ENCODE measurements around the gene WWOX.

DNA sequence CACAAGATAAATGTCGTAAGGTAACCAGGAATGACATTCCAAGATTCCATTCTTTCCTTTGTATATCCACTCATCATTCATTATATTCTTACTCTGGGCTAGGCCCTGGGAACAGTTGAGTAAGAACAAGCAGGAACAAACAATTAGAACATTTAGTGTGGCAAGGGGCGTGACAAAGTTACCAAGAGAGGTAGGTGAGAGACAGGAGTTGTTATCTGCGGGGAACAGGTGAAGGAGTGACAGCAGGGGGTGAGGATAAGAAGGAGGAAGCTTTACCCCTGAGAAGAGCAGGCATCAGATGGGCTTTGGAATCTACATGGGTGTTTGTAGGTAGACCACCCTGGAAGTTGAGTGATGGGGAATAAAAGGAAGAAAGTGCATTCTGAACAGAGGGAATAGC is 568.9 kb downstream of the WWOX start:
- no peak for TF ChIP-seq POLR2A (IDR thresholded peaks at IDR 0.05; ENCODE audit: low read depth, low read length)
- TF ChIP-seq, protein P1, sequence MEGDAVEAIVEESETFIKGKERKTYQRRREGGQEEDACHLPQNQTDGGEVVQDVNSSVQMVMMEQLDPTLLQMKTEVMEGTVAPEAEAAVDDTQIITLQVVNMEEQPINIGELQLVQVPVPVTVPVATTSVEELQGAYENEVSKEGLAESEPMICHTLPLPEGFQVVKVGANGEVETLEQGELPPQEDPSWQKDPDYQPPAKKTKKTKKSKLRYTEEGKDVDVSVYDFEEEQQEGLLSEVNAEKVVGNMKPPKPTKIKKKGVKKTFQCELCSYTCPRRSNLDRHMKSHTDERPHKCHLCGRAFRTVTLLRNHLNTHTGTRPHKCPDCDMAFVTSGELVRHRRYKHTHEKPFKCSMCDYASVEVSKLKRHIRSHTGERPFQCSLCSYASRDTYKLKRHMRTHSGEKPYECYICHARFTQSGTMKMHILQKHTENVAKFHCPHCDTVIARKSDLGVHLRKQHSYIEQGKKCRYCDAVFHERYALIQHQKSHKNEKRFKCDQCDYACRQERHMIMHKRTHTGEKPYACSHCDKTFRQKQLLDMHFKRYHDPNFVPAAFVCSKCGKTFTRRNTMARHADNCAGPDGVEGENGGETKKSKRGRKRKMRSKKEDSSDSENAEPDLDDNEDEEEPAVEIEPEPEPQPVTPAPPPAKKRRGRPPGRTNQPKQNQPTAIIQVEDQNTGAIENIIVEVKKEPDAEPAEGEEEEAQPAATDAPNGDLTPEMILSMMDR (conservative IDR thresholded peaks at IDR 0.05; ENCODE audit: low read depth, low read length) = no peak
